ENCODE results near the gene DGKQ. TPM values are rescaled to one million over a fixed set of nuclear protein-coding genes. Genes with fewer than 3 reads are reported as not detected.
A peak's percentile ranks its signal among the peaks of the same experiment; 100 is the strongest.

Gene DGKQ
- total and polyA plus RNA-seq, 7 donors = 2.2 to 3.9 (median 2.8) TPM

GRCh38 chr4:1014291-1015167 is 41.2 kb upstream of the DGKQ start:
- 83 to 86% (median 86%) methylated on average over 34 to 36 of the region's 36 CpGs for WGBS, 3 donors
- H3K4me1 ChIP-seq = peaks cover 12% of the 10 kb centered on the region

GRCh38 chr4:1013225-1014073 is 40.1 kb upstream of the DGKQ start:
- no peaks in the 10 kb centered on the region for H3K27me3 ChIP-seq (ENCODE audit: insufficient read depth in 3 of 3, low read length in 2 of 3)
- H3K36me3 ChIP-seq (ENCODE audit: insufficient read depth in 1 of 2, low read depth in 1 of 2) = no peaks in the 10 kb centered on the region
- TF ChIP-seq CTCF (IDR thresholded peaks at IDR 0.05) = no peak
- no peak for ATAC-seq
- H3K4me1 ChIP-seq = peaks cover 18% of the 10 kb centered on the region
- H3K9me3 ChIP-seq = no peaks in the 10 kb centered on the region
- intact Hi-C loops (cut with DNase I) = no loop called here
- H3K4me3 ChIP-seq = no peak overlapping the region
- DNase-seq = no peak
- H3K27ac ChIP-seq = no peak overlapping the region
- 93 to 95% (median 93%) methylated on average over 33 to 43 of the region's 43 CpGs for WGBS, 3 donors

More at GRCh38 chr4:1014291-1015167, 41.2 kb upstream of the DGKQ start:
- TF ChIP-seq CTCF (IDR thresholded peaks at IDR 0.05) = no peak
- no peak overlapping the region for H3K27ac ChIP-seq
- ATAC-seq (no peak), DNase-seq (no peak)
- intact Hi-C loops (cut with DNase I) = no loop called here
- H3K4me3 ChIP-seq = no peak overlapping the region
- H3K27me3 ChIP-seq (ENCODE audit: insufficient read depth in 3 of 3, low read length in 2 of 3) = no peaks in the 10 kb centered on the region
- H3K36me3 ChIP-seq (ENCODE audit: insufficient read depth in 1 of 2, low read depth in 1 of 2) = no peaks in the 10 kb centered on the region
- H3K9me3 ChIP-seq = no peaks in the 10 kb centered on the region

- 6 to 19% (median 8%) methylated on average over 34 to 69 of the region's 69 CpGs for WGBS, 3 donors
- Histone ChIP-seq H3K27ac (no peak overlapping the region), H3K9me3 (no peaks in the 10 kb centered on the region), H3K36me3 (ENCODE audit: insufficient read depth in 1 of 2, low read depth in 1 of 2) (no peaks in the 10 kb centered on the region), H3K27me3 (ENCODE audit: insufficient read depth in 3 of 3, low read length in 2 of 3) (peaks cover 0 to 4% (median 0%) of the 10 kb centered on the region in 3 donors), H3K4me1 (peaks cover 18% of the 10 kb centered on the region), H3K4me3 (peak overlapping the region; percentile 70)
- intact Hi-C loops (cut with DNase I) = no loop called here
- no peak for TF ChIP-seq CTCF (IDR thresholded peaks at IDR 0.05)
- DNase-seq (peak in 1 of 2 donors; percentile 44), ATAC-seq (no peak)
Observed at GRCh38 chr4:1012034-1012739, 38.8 kb upstream of the DGKQ start.

GRCh38 chr4:1011666-1012033 is 38.3 kb upstream of the DGKQ start:
- WGBS, 3 donors = 0 to 1% (median 1%) methylated on average over 1 to 69 of the region's 69 CpGs
- intact Hi-C loops (cut with DNase I) = no loop called here

More at GRCh38 chr4:1011666-1012033, 38.3 kb upstream of the DGKQ start:
- Histone ChIP-seq H3K4me3 (peak overlapping the region; percentile 74), H3K36me3 (ENCODE audit: insufficient read depth in 1 of 2, low read depth in 1 of 2) (no peaks in the 10 kb centered on the region), H3K4me1 (peaks cover 18% of the 10 kb centered on the region), H3K27me3 (ENCODE audit: insufficient read depth in 3 of 3, low read length in 2 of 3) (peaks cover 0 to 9% (median 0%) of the 10 kb centered on the region in 3 donors), H3K27ac (no peak overlapping the region), H3K9me3 (no peaks in the 10 kb centered on the region)
- ATAC-seq (no peak), DNase-seq (no peak)
- no peak for TF ChIP-seq CTCF (IDR thresholded peaks at IDR 0.05)
